ENCODE measurements around the gene NT5C1B.

Gene NT5C1B

DNA sequence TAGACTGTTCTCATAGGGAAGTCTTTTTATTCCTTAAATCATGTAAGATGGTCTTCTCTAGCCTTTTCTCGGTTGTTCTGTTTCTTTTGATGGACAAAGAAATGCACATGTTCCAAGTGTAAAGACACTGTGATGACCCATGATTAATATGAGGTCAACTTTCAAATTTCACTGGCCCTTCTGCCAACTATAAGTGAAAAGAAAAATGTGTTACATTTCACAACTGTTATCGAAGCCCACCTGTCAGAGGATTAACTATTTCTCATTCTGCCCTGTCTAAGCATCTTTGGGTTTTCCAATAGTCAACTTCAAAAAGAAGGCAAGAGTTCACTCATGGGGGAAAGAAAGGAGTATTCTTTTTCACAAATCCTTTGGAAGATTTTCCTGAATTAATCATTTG lies 32.2 kb downstream of the NT5C1B start:
- TF ChIP-seq YY1 (IDR thresholded peaks at IDR 0.05; ENCODE audit: low read depth) = no peak
- TF ChIP-seq TCF12 (IDR thresholded peaks at IDR 0.05; ENCODE audit: low read depth) = no peak
- TF ChIP-seq, protein P1, sequence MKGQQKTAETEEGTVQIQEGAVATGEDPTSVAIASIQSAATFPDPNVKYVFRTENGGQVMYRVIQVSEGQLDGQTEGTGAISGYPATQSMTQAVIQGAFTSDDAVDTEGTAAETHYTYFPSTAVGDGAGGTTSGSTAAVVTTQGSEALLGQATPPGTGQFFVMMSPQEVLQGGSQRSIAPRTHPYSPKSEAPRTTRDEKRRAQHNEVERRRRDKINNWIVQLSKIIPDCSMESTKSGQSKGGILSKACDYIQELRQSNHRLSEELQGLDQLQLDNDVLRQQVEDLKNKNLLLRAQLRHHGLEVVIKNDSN (IDR thresholded peaks at IDR 0.05) = no peak

DNA sequence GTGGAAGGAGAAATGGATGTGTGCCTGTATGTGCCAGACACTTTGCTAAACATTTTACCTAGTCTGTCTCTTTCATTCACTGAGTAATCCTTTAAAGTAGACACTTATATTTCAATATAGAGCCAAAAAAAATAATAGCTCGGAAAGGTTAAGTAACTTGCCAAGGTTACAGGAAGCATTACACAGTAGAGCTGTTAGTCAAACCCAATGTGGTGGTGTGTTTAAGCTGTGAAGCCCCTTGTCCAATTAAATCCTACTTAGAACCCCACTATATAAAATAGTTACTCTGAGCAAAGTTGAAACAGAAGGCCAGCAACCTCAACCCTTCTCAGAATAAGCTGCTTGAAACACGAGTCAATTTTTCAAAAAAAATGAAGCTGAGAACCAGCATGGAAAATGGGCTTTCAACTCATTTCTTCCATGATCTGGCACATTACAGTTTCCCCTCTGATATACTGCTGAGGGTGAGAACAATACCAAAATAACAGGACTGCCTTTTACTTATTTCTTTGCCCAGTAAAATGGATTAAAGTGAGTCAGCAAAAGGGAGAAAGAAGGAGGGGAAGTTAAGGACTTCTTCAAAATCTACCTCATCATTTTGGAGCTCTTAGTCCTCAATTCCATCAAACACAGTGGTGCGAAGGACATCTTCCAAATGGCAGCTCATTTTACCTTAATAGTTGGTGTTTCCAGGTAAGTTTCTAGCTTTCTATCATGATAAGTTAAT lies 36.9 kb downstream of the NT5C1B start:
- TF ChIP-seq ZBTB7A (IDR thresholded peaks at IDR 0.05; ENCODE audit: low read depth) = no peak
- TF ChIP-seq FOXM1 (IDR thresholded peaks at IDR 0.05; ENCODE audit: borderline replicate concordance, low read depth) = no peak
- TF ChIP-seq, protein P1 (IDR thresholded peaks at IDR 0.05) = no peak
- TF ChIP-seq, protein P2, sequence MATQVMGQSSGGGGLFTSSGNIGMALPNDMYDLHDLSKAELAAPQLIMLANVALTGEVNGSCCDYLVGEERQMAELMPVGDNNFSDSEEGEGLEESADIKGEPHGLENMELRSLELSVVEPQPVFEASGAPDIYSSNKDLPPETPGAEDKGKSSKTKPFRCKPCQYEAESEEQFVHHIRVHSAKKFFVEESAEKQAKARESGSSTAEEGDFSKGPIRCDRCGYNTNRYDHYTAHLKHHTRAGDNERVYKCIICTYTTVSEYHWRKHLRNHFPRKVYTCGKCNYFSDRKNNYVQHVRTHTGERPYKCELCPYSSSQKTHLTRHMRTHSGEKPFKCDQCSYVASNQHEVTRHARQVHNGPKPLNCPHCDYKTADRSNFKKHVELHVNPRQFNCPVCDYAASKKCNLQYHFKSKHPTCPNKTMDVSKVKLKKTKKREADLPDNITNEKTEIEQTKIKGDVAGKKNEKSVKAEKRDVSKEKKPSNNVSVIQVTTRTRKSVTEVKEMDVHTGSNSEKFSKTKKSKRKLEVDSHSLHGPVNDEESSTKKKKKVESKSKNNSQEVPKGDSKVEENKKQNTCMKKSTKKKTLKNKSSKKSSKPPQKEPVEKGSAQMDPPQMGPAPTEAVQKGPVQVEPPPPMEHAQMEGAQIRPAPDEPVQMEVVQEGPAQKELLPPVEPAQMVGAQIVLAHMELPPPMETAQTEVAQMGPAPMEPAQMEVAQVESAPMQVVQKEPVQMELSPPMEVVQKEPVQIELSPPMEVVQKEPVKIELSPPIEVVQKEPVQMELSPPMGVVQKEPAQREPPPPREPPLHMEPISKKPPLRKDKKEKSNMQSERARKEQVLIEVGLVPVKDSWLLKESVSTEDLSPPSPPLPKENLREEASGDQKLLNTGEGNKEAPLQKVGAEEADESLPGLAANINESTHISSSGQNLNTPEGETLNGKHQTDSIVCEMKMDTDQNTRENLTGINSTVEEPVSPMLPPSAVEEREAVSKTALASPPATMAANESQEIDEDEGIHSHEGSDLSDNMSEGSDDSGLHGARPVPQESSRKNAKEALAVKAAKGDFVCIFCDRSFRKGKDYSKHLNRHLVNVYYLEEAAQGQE (IDR thresholded peaks at IDR 0.05; ENCODE audit: low read depth) = no peak
- no peak for TF ChIP-seq CEBPB (IDR thresholded peaks at IDR 0.05)
- no peak for TF ChIP-seq EGR1 (IDR thresholded peaks at IDR 0.05)
- no peak for TF ChIP-seq YY1 (IDR thresholded peaks at IDR 0.05; ENCODE audit: low read depth)
- TF ChIP-seq, protein P3, sequence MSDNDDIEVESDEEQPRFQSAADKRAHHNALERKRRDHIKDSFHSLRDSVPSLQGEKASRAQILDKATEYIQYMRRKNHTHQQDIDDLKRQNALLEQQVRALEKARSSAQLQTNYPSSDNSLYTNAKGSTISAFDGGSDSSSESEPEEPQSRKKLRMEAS (IDR thresholded peaks at IDR 0.05) = no peak
- no peak for TF ChIP-seq RAD21 (IDR thresholded peaks at IDR 0.05; ENCODE audit: low read depth)
- TF ChIP-seq TCF12 (IDR thresholded peaks at IDR 0.05; ENCODE audit: low read depth) = no peak
- TF ChIP-seq NFIC (IDR thresholded peaks at IDR 0.05) = no peak
- TF ChIP-seq TEAD4 (IDR thresholded peaks at IDR 0.05) = no peak

DNA sequence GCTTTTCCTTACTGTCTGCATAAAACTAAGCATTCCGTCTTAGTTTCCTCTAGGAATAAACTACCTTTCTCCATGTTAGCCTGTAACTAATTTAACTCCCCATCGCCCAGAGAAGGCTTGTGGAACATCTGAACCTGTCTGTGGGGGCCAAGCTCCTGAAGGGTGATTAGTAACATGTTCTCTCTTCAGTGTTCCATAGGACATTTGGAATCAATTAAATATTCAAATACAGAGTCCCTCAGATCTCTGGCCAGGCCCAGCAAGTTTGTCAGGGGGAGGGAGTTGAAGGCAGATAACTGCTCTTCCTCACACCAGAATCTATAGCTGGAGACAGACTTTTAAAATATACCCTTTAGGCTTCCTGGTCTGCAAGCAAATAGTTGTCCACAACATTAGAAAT lies 37.7 kb downstream of the NT5C1B start:
- TF ChIP-seq, protein P1 (IDR thresholded peaks at IDR 0.05) = no peak
- TF ChIP-seq TEAD4 (IDR thresholded peaks at IDR 0.05) = no peak

DNA sequence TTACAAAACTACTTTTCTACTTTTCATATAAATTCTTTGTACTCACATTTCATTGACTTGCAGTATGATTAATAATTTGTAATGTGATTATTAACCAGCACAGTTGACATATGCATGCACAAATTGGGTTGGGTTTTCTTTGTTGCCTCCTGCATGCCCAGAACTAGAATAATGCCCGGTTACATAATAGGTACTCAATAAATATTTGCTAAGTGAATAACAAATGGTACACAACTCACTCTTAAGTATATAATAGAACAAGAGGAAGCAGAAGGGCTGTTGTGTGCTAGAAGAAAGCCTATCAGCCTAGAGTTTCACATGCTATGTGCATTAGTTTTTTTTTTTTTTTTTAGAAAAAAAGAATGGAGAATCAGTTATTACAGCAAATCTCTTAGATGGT lies 38.2 kb downstream of the NT5C1B start:
- TF ChIP-seq EP300 (IDR thresholded peaks at IDR 0.05; ENCODE audit: borderline replicate concordance) (no peak), ZBTB7A (IDR thresholded peaks at IDR 0.05; ENCODE audit: low read depth) (no peak), EGR1 (IDR thresholded peaks at IDR 0.05) (no peak), TAF1 (IDR thresholded peaks at IDR 0.05; ENCODE audit: low read depth) (no peak), YY1 (IDR thresholded peaks at IDR 0.05; ENCODE audit: low read depth) (no peak), FOXM1 (IDR thresholded peaks at IDR 0.05; ENCODE audit: borderline replicate concordance, low read depth) (no peak), CEBPB (IDR thresholded peaks at IDR 0.05) (no peak), CREB1 (IDR thresholded peaks at IDR 0.05; ENCODE audit: low read depth) (no peak), TEAD4 (IDR thresholded peaks at IDR 0.05) (no peak), TCF12 (IDR thresholded peaks at IDR 0.05; ENCODE audit: low read depth) (no peak), NFIC (IDR thresholded peaks at IDR 0.05) (no peak), RAD21 (IDR thresholded peaks at IDR 0.05; ENCODE audit: low read depth) (no peak)
- TF ChIP-seq, protein P3 (IDR thresholded peaks at IDR 0.05) = no peak
- TF ChIP-seq, protein P2 (IDR thresholded peaks at IDR 0.05; ENCODE audit: low read depth) = no peak

DNA sequence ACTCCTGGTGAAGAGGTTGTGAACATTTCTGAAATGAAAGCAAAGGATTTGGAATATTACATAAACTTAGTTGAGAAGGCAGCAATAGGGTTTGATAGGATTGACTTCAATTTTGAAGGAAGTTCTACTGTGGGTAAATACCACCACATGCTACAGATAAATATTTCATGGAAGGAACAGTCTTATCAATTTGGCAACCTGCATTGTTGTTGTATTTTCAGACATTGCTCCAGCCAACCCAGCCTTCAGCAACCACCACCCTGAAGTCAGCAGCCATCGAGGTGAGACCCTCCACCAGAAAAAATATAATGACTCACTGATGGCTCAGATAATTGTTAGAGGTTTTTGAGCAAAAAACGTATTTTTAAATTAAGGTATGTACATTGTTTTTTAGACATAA lies 38.9 kb downstream of the NT5C1B start:
- TF ChIP-seq ZBTB7A (IDR thresholded peaks at IDR 0.05; ENCODE audit: low read depth) (no peak), TCF12 (IDR thresholded peaks at IDR 0.05; ENCODE audit: low read depth) (no peak), RAD21 (IDR thresholded peaks at IDR 0.05; ENCODE audit: low read depth) (no peak), TAF1 (IDR thresholded peaks at IDR 0.05; ENCODE audit: low read depth) (no peak), FOXM1 (IDR thresholded peaks at IDR 0.05; ENCODE audit: borderline replicate concordance, low read depth) (no peak), CREB1 (IDR thresholded peaks at IDR 0.05; ENCODE audit: low read depth) (no peak), YY1 (IDR thresholded peaks at IDR 0.05; ENCODE audit: low read depth) (no peak), NFIC (IDR thresholded peaks at IDR 0.05) (no peak), EGR1 (IDR thresholded peaks at IDR 0.05) (no peak), CEBPB (IDR thresholded peaks at IDR 0.05) (no peak), EP300 (IDR thresholded peaks at IDR 0.05; ENCODE audit: borderline replicate concordance) (no peak), TEAD4 (IDR thresholded peaks at IDR 0.05) (no peak)
- TF ChIP-seq, protein P3 (IDR thresholded peaks at IDR 0.05) = no peak
- TF ChIP-seq, protein P2 (IDR thresholded peaks at IDR 0.05; ENCODE audit: low read depth) = no peak
- TF ChIP-seq, protein P1 (IDR thresholded peaks at IDR 0.05) = no peak
